Measurements from ENCODE around the gene DEPDC5.
A peak's percentile ranks its signal among the peaks of the same experiment; 100 is the strongest.
"Not testable (repeated sequence)": the region's sequence is repeated elsewhere in the genome, so short reads cannot be mapped to it uniquely, and the experiment has no call there.

The DEPDC5 gene

GRCh38 chr22:31749636-31750364, 4.0 kb upstream of the DEPDC5 start, which contains the start of gene PRR14L:
Gene PRR14L, minus strand, starts transcription at chr22:31750132. Its CDS starts 11,272 bp downstream, at chr22:31738860.
- DNase-seq: peak; percentile 98

GRCh38 chr22:31750365-31751284, 3.2 kb upstream of the DEPDC5 start:
- no peak for DNase-seq

GRCh38 chr22:31752096-31752847, 1.5 kb upstream of the DEPDC5 start:
- no peak for DNase-seq

GRCh38 chr22:31753005-31753633, 700 bp upstream of the DEPDC5 start:
- DNase-seq: no peak

- DNase-seq: no peak
These were observed 994 bp downstream of the DEPDC5 start for GRCh38 chr22:31754813-31755212.

- no peak for DNase-seq
These were observed 3.4 kb downstream of the DEPDC5 start for GRCh38 chr22:31757265-31757664.

GRCh38 chr22:31758860-31759259, 5.0 kb downstream of the DEPDC5 start:
- not testable (repeated sequence) for DNase-seq

- DNase-seq: no peak
These were observed 11.0 kb downstream of the DEPDC5 start for GRCh38 chr22:31764785-31765184.

- no peak for DNase-seq
These were observed 14.7 kb downstream of the DEPDC5 start for GRCh38 chr22:31768422-31769059.

GRCh38 chr22:31773416-31773815, 19.6 kb downstream of the DEPDC5 start:
- DNase-seq: no peak

GRCh38 chr22:31776231-31776630, 22.4 kb downstream of the DEPDC5 start:
- DNase-seq: no peak

- no peak for DNase-seq
These were observed 36.0 kb downstream of the DEPDC5 start for GRCh38 chr22:31789803-31790202.

GRCh38 chr22:31790240-31790639, 36.4 kb downstream of the DEPDC5 start:
- DNase-seq: peak; percentile 4

- not testable (repeated sequence) for DNase-seq
These were observed 45.5 kb downstream of the DEPDC5 start for GRCh38 chr22:31799358-31799757.

GRCh38 chr22:31800065-31800464, 46.2 kb downstream of the DEPDC5 start:
- DNase-seq: no peak

GRCh38 chr22:31800861-31801260, 47.0 kb downstream of the DEPDC5 start:
- not testable (repeated sequence) for DNase-seq

GRCh38 chr22:31802575-31802974, 48.8 kb downstream of the DEPDC5 start:
- DNase-seq: no peak

- no peak for DNase-seq
These were observed 52.9 kb downstream of the DEPDC5 start for GRCh38 chr22:31806751-31807150.

GRCh38 chr22:31812977-31813605, 59.3 kb downstream of the DEPDC5 start:
- DNase-seq: no peak

- not testable (repeated sequence) for DNase-seq
These were observed 60.1 kb downstream of the DEPDC5 start for GRCh38 chr22:31813898-31814297.

- no peak for DNase-seq
These were observed 61.1 kb downstream of the DEPDC5 start for GRCh38 chr22:31814942-31815341.

Measured in midbrain (tissue), 1 donor.